Metanephros (tissue), 1 donor: ENCODE measurements around the gene RAB9A. TPM values are rescaled to one million over a fixed set of nuclear protein-coding genes. Genes with fewer than 3 reads are reported as not detected.

Experiments used
- total RNA-seq: library from RNA; depleted of rRNA; stranded (reverse); fragments of >200 nt; gene quantifications from one replicate; pipeline ENCODE4 v1.2.3, GENCODE V29; 2014

Gene RAB9A
- 21.0 TPM for total RNA-seq

GRCh38 chrX:13688958-13689740, at the start of gene RAB9A:
TSS of gene RAB9A (plus strand) at chrX:13689128. CDS start at chrX:13708747, 19,619 bp downstream.

GRCh38 chrX:13652850-13653693, 35.9 kb upstream of the RAB9A start, which contains the start of gene TCEANC:
TSS of gene TCEANC (plus strand) at chrX:13653141. CDS start at chrX:13662509, 9,368 bp downstream.

GRCh38 chrX:13734278-13735172, 45.6 kb downstream of the RAB9A start, which contains the start of the genes OFD1 and TRAPPC2:
TSS of gene OFD1 (plus strand) at chrX:13734748. CDS start at chrX:13735072, 324 bp downstream.
TSS of gene TRAPPC2 (minus strand) at chrX:13734620. CDS start at chrX:13719963, 14,657 bp downstream.

Other genes with a start within 250 kb of the RAB9A start
- 20.2 TPM for gene EGFL6, start 119.5 kb upstream of the RAB9A start, total RNA-seq
- gene TCEANC, start 36.0 kb upstream of the RAB9A start, total RNA-seq: 7.6 TPM
- 30.0 TPM for gene TRAPPC2, start 45.5 kb downstream of the RAB9A start, total RNA-seq
- 32.9 TPM for gene OFD1, start 45.6 kb downstream of the RAB9A start, total RNA-seq
- gene GPM6B, start 128.0 kb downstream of the RAB9A start, total RNA-seq: 15.9 TPM